Mucosa of stomach (tissue), 1 donor: ENCODE measurements around the gene STK26.

Source experiments
- H3K27me3 ChIP-seq: one replicate; pipeline ENCODE4 v1.7.0; 2013; ENCODE audit warnings: mild to moderate bottlenecking, low read length; ENCODE audit not compliant: control insufficient read depth, insufficient read depth
- H3K36me3 ChIP-seq: one replicate; pipeline ENCODE4 v1.7.0; 2013; ENCODE audit warnings: low read length; ENCODE audit not compliant: control insufficient read depth, insufficient read depth
- H3K4me1 ChIP-seq: one replicate; pipeline ENCODE4 v1.7.0; 2013; ENCODE audit warnings: mild to moderate bottlenecking, low read length; ENCODE audit not compliant: control insufficient read depth, insufficient read depth
- H3K4me3 ChIP-seq: one replicate; pipeline ENCODE4 v1.7.0; 2013; ENCODE audit warnings: low read length
- H3K9ac ChIP-seq: one replicate; pipeline ENCODE4 v1.7.0; 2013; ENCODE audit warnings: mild to moderate bottlenecking, low read length, moderate library complexity
- H3K9me3 ChIP-seq: one replicate; pipeline ENCODE4 v1.7.0; 2013; ENCODE audit warnings: mild to moderate bottlenecking, low read length, moderate library complexity; ENCODE audit not compliant: control insufficient read depth
- donor health status: Pancreatic carcinoma.

STK26 gene

GRCh38 chrX:132016628-132017430 lies 6.3 kb upstream of the STK26 start:
- Histone ChIP-seq H3K36me3 (no peaks in the 10 kb centered on the region), H3K27me3 (no peaks in the 10 kb centered on the region), H3K4me1 (no peaks in the 10 kb centered on the region), H3K4me3 (no peak overlapping the region), H3K9ac (no peak overlapping the region), H3K9me3 (no peaks in the 10 kb centered on the region)

GRCh38 chrX:132017431-132018185 lies 5.5 kb upstream of the STK26 start:
- H3K36me3 ChIP-seq, result no peaks in the 10 kb centered on the region
- H3K9ac ChIP-seq, result no peak overlapping the region
- no peak overlapping the region for H3K4me3 ChIP-seq
- H3K27me3 ChIP-seq, result no peaks in the 10 kb centered on the region
- no peaks in the 10 kb centered on the region for H3K9me3 ChIP-seq
- H3K4me1 ChIP-seq, result no peaks in the 10 kb centered on the region

GRCh38 chrX:132022198-132022966 lies 720 bp upstream of the STK26 start:
- Histone ChIP-seq H3K9me3 (no peaks in the 10 kb centered on the region), H3K4me3 (no peak overlapping the region), H3K4me1 (no peaks in the 10 kb centered on the region), H3K27me3 (no peaks in the 10 kb centered on the region), H3K36me3 (no peaks in the 10 kb centered on the region), H3K9ac (peak overlapping the region; percentile 81)

- Histone ChIP-seq H3K4me1 (no peaks in the 10 kb centered on the region), H3K9me3 (no peaks in the 10 kb centered on the region), H3K4me3 (peak overlapping the region; percentile 41), H3K9ac (peak overlapping the region; percentile 81), H3K36me3 (no peaks in the 10 kb centered on the region), H3K27me3 (no peaks in the 10 kb centered on the region)
Measured at GRCh38 chrX:132023896-132024386, 839 bp downstream of the STK26 start.

GRCh38 chrX:132025041-132025440 lies 1.9 kb downstream of the STK26 start:
- no peaks in the 10 kb centered on the region for H3K27me3 ChIP-seq
- H3K4me1 ChIP-seq, result no peaks in the 10 kb centered on the region
- no peaks in the 10 kb centered on the region for H3K36me3 ChIP-seq
- no peak overlapping the region for H3K9ac ChIP-seq
- no peak overlapping the region for H3K4me3 ChIP-seq
- no peaks in the 10 kb centered on the region for H3K9me3 ChIP-seq

- no peaks in the 10 kb centered on the region for H3K27me3 ChIP-seq
- H3K4me3 ChIP-seq, result no peak overlapping the region
- H3K4me1 ChIP-seq, result peaks cover 12% of the 10 kb centered on the region
- H3K9me3 ChIP-seq, result no peaks in the 10 kb centered on the region
- no peak overlapping the region for H3K9ac ChIP-seq
- H3K36me3 ChIP-seq, result no peaks in the 10 kb centered on the region
Measured at GRCh38 chrX:132030264-132030663, 7.2 kb downstream of the STK26 start.

GRCh38 chrX:132031867-132032266 lies 8.8 kb downstream of the STK26 start:
- Histone ChIP-seq H3K4me1 (peaks cover 12% of the 10 kb centered on the region), H3K4me3 (no peak overlapping the region), H3K9me3 (no peaks in the 10 kb centered on the region), H3K9ac (no peak overlapping the region), H3K36me3 (no peaks in the 10 kb centered on the region), H3K27me3 (no peaks in the 10 kb centered on the region)

GRCh38 chrX:132033166-132033565 lies 10.1 kb downstream of the STK26 start:
- Histone ChIP-seq H3K36me3 (no peaks in the 10 kb centered on the region), H3K27me3 (no peaks in the 10 kb centered on the region), H3K4me1 (peaks cover 12% of the 10 kb centered on the region), H3K9ac (no peak overlapping the region), H3K9me3 (no peaks in the 10 kb centered on the region), H3K4me3 (no peak overlapping the region)

- Histone ChIP-seq H3K36me3 (no peaks in the 10 kb centered on the region), H3K9ac (no peak overlapping the region), H3K4me3 (no peak overlapping the region), H3K27me3 (no peaks in the 10 kb centered on the region), H3K9me3 (no peaks in the 10 kb centered on the region), H3K4me1 (peaks cover 12% of the 10 kb centered on the region)
Measured at GRCh38 chrX:132034648-132035047, 11.5 kb downstream of the STK26 start.

- H3K4me3 ChIP-seq, result no peak overlapping the region
- no peaks in the 10 kb centered on the region for H3K36me3 ChIP-seq
- no peaks in the 10 kb centered on the region for H3K27me3 ChIP-seq
- peaks cover 7% of the 10 kb centered on the region for H3K4me1 ChIP-seq
- H3K9me3 ChIP-seq, result no peaks in the 10 kb centered on the region
- no peak overlapping the region for H3K9ac ChIP-seq
Measured at GRCh38 chrX:132037479-132037993, 14.4 kb downstream of the STK26 start.

- H3K27me3 ChIP-seq, result no peaks in the 10 kb centered on the region
- no peak overlapping the region for H3K4me3 ChIP-seq
- H3K9me3 ChIP-seq, result no peaks in the 10 kb centered on the region
- no peak overlapping the region for H3K9ac ChIP-seq
- no peaks in the 10 kb centered on the region for H3K36me3 ChIP-seq
- H3K4me1 ChIP-seq, result no peaks in the 10 kb centered on the region
Measured at GRCh38 chrX:132040066-132040465, 17.0 kb downstream of the STK26 start.
